ENCODE results near the gene CREBZF.
"Not testable (repeated sequence)": the region's sequence is repeated elsewhere in the genome, so short reads cannot be mapped to it uniquely, and the experiment has no call there.

The CREBZF gene

DNA sequence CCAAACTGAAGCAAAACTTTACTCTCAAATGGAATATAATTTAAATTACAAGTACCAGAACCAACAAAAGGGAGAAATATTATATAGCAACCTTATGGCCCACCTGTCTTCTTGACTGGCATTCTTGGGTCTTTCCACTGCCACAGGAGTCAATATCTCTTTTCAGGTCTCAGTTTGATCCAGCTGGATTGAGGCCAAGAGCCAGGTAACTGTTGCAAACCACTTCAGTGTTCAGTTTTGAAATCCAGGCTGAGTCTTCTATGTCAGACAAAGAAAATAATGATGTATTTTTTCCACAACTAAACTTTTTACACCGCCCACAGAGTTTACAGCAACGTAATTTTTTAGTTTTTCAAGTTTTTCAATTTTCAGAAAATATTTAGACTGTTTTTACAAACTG, 38.4 kb downstream of the CREBZF start:
- DNase-seq (ENCODE audit: low read depth in 2 of 2), result no peak

DNA sequence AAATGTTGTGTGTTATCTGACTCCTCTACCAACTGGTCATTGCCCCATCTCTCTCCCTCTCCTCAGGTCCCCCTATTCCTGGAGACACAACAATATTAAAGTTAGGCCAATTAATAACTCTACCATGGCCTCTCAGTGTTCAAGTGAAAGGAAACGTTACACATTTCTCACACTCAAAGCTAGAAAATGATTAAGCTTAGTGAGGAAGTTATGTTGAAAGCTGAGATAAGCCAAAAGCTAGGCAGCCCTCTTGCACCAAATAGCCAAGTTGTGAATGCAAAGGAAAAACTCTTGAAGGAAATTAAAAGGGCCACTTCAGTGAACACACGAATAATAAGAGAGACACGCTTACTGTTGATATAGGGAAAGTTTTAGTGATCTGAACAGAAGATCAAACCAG, 44.7 kb downstream of the CREBZF start:
- DNase-seq (ENCODE audit: low read depth in 2 of 2), result no peak

DNA sequence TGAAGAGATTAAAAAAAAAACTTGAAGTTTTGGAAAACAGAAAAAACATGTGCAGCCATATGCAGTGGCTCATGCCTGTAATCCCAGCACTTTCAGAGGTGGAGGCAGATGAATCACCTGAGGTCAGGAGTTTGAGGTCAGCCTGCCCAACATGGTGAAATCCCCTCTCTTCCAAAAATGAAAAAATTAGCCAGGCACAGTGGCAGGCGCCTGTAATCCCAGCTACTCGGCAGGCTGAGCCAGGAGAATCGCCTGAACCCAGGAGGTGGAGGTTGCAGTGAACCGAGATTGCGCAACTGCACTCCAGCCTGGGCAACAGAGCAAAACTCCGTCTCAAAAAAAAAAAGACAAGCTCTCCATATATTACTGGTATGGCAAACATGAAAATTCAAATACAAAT, 45.4 kb downstream of the CREBZF start:
- DNase-seq (ENCODE audit: low read depth in 2 of 2), result no peak

DNA sequence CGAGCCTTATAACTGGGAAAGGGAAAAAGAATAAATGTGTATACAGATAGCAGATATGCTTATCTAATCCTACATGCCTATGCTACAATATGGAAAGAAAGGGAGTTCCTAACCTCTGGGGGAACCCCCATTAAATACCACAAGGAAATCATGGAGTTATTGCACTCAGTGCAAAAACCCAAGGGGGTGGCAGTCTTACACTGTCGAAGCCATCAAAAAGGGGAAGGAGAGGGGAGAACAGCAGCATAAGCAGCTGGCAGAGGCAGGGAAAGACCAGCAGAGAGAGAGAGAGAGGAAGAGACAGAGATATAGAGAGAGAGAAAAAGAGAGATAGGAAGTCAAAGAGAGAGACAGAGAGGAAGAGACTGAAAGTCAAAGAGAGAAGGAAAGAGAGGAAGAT, 53.3 kb downstream of the CREBZF start:
- not testable (repeated sequence) for DNase-seq (ENCODE audit: low read depth in 2 of 2)
